VCaP (cell line): ENCODE measurements around the gene RAET1L.
"Not testable (repeated sequence)": the region's sequence is repeated elsewhere in the genome, so short reads cannot be mapped to it uniquely, and the experiment has no call there.

Experiments
- H3K27ac ChIP-seq: fragments of 450-650 bp; 2 replicates; pipeline ENCODE4 v1.5.1; 2017
- TF ChIP-seq, protein P1 (sequence below): fragments of 450-650 bp; conservative IDR thresholded peaks from 2 replicates; pipeline ENCODE4 v1.5.1; 2017; ENCODE audit warnings: mild to moderate bottlenecking, moderate library complexity

Gene RAET1L

DNA sequence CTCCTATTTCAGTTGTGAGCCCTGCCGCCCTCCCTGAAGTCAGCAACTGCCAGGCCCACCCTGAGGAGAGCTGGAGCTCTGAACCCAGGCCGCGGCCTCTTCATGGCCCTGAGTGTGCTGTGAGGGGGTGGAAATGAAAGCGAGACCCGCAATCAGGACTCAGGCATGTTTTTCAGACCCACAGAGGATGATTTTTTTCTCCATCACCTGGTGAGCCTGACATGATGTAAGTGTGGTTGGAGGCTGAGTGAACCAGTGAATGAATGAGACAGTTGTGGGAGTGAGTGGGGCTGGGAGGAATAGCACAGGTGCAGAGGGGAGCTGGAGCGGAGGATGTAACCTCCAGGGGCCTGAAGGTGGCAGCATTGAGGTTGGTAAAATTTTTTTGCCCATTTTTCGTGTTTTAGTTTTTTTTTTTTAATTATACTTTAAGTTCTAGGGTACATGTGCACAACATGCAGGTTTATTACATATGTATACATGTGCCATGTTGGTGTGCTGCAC, 18.3 kb downstream of the RAET1L start:
- TF ChIP-seq, protein P1, sequence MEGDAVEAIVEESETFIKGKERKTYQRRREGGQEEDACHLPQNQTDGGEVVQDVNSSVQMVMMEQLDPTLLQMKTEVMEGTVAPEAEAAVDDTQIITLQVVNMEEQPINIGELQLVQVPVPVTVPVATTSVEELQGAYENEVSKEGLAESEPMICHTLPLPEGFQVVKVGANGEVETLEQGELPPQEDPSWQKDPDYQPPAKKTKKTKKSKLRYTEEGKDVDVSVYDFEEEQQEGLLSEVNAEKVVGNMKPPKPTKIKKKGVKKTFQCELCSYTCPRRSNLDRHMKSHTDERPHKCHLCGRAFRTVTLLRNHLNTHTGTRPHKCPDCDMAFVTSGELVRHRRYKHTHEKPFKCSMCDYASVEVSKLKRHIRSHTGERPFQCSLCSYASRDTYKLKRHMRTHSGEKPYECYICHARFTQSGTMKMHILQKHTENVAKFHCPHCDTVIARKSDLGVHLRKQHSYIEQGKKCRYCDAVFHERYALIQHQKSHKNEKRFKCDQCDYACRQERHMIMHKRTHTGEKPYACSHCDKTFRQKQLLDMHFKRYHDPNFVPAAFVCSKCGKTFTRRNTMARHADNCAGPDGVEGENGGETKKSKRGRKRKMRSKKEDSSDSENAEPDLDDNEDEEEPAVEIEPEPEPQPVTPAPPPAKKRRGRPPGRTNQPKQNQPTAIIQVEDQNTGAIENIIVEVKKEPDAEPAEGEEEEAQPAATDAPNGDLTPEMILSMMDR: peak; percentile 75
- no peak overlapping the region for H3K27ac ChIP-seq

DNA sequence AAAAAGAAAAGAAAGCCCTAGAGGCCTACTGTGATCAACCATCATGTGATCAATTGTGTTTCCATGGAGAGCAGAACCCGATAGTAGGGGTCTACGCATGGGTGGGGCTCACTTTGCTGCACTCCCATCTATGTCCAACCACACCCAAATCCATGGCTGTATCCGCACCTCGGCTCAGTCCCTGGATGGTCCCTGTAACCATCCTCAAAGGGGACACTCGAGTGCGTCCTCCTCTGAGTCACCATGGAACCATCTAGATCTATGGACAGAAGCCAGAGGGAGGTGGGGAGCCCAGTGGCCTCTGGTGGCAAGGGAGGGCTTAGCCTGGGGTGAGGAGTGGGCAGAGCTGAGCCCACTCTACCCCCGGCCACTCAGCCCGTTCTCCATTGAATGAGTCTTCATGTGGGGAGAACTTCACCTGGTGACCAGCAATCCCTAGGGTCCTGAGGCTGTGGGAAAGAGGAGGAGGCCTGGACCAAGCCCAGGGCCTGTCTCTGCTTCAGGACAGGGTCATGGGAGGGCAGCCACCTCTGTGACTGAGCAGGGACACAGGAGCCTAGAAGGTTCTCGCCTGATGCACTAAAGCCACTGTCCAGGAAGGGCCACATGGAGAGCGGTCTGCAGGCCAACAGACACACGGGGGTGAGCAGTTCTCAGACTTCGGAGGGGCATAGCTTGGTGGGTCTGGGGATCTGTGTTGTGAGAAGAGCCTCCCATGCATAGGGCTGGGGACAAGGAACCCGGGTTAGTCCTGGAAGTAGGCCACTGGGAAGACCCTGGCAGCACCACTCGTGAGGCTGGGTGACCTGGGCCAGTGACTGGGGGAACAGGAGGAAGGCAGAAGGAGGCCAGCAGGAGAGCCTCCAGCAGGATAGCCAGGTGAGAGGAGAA, 19.3 kb downstream of the RAET1L start:
- H3K27ac ChIP-seq: peak overlapping the region; percentile 71
- TF ChIP-seq, protein P1: no peak

DNA sequence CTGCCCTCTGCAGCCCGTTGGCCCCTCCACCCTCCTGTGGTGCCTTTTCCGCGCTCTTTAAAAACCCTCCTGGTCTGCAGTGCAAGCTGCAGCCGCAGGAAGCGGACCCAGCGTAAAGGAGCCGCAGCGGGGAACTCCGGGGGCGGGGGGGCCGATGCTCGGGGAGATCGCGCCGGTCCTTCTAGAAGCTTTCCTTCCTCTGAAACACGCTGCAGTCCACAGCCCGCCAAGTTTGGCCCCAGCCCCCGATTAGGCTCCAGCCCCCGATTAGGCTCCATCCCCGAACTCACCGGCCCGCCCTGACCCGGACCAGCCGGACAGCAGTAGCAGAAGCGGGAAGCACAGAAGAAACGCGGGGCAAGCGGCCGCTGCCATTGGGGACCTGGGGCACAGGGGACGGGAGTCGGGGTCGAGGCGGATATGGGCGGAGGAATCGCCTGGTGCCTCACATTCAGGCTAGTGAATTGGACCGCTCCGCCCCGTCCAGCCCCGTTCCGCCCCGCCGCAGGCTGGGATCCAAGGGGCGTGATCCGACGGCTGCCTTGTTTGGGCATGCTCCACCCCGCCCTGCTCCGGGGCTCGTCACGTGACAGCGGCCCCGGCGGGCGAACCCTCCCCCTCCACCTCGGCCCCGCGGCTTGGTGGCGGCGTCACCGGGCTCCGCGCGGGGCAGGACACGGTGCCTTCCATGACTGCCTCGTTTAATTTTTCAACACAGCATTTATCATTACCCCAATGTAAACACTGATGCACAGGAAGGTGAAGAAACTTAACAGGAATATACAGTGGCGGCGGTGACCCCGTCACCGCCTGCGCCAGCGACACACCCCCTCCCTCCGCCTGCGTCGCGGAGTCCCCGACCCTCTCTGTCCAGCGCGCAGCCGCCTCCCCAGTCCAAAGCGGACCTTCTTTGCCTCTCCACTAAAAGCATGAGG, 20.3 kb downstream of the RAET1L start:
- peak overlapping the region; percentile 71 for H3K27ac ChIP-seq
- TF ChIP-seq, protein P1: peak; percentile 30; the same call in 1 of the 2 replicates

DNA sequence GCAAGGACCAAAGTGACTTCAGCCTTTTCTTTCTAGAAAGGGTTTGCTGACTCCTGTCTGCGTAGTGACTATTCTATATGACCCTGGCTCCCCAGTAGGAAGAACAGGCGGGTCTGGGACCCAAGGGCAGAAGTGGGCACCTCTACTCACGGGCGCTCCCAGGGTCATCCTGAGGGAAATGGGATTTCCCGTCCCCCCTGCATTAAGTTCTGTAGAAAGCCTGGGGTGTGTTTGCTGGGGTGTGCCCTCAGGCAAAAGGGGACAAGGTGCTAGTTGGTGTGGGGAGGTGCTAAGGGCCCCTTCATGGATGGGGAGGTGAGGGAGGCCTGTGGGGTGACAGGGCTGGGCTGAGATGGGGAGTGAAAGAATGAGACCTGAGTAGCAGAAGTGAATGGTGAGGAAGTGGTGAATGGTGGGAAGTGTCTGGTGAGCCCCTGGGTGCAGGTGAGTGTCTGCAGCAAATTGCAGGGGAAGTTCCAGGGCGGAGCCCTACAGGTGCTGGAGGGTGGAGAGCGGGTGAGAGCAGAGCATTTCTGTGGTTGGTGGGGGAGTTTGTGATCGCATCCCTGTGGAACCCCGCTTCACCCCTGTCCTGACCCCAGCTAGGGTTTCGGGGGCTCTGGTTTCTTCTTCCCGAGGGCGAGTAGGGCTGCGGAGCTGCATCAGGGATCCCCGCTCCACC, 21.1 kb downstream of the RAET1L start:
- TF ChIP-seq, protein P1: no peak
- peak overlapping the region; percentile 71 for H3K27ac ChIP-seq

DNA sequence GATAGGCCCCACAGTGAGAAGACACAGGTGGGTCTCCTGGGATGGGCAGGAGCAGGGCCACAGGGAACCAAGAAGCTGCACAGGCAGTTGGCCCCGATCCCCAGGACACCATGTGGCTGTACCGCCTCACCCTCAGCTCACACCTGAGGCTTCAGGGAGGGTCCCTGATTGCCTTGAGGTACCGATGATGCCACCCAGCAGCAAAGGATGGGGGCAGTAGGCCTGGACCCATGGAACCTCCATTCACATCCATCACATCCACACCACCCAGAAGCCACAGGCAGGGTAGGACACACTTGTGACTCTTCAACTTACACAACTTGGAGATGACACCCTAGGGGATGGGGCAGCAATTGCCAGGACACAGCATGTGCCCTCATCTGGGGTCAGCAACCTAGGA, 21.7 kb downstream of the RAET1L start:
- not testable (repeated sequence) for H3K27ac ChIP-seq

DNA sequence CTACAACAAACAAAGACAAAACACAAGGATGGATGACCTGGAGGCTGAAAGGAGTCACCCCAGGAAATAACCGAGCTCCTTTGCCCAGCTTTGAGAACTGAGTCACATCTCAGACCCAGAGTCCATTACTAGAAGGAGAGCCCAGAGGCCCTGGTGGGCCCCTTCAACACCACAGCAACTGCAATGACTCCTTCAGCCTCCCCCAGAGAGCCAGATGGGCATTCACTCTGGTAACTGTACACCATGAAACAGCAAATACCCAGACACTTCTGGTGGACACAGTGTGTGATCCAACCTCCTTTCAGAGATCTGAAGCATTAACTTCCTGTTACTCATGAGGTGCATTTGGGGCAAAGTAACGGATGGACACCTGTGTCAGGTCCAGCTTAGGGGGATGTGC, 22.6 kb downstream of the RAET1L start:
- no peak overlapping the region for H3K27ac ChIP-seq
- TF ChIP-seq, protein P1: no peak

DNA sequence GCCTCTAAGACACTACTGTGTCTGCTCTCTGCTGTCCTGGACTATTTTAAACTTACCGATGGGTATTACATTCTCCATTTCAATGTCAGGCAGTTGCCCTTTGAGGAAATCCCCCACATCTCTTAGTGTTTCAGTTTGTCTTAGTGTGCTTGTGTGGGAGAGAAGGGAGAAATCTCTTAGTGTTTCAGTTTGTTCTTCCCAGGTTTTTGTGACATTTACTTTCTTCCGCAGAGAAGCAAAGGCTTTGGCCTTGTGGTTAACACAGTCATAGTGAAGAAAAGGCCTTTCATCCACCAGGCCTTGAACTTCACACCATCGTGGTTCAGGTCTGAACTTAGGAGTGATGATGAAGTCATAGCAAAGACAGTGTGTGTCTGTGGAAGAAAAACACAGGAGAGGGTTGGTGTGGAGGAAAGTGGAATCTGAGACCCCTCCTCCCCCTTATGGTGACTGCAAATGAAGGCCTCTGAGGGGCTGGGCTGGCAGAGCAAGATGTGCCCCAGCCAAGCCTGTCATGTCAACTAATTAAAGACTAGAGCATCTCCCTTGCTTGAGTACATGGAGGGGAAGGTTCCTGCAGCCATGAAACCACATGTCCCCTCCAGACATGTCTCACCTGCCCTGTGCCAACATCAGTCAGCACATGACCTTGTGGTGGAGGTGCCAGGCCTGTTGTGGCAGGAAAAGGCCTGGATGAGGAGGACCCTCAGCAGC, 23.9 kb downstream of the RAET1L start:
- TF ChIP-seq, protein P1: no peak
- no peak overlapping the region for H3K27ac ChIP-seq
